ENCODE data around the gene VPS51. TPM values are rescaled to one million over a fixed set of nuclear protein-coding genes. Genes with fewer than 3 reads are reported as not detected.
"Not testable (repeated sequence)": the region's sequence is repeated elsewhere in the genome, so short reads cannot be mapped to it uniquely, and the experiment has no call there.

VPS51 gene
- total RNA-seq, 2 experiments from 2014 or later: 103 TPM

DNA sequence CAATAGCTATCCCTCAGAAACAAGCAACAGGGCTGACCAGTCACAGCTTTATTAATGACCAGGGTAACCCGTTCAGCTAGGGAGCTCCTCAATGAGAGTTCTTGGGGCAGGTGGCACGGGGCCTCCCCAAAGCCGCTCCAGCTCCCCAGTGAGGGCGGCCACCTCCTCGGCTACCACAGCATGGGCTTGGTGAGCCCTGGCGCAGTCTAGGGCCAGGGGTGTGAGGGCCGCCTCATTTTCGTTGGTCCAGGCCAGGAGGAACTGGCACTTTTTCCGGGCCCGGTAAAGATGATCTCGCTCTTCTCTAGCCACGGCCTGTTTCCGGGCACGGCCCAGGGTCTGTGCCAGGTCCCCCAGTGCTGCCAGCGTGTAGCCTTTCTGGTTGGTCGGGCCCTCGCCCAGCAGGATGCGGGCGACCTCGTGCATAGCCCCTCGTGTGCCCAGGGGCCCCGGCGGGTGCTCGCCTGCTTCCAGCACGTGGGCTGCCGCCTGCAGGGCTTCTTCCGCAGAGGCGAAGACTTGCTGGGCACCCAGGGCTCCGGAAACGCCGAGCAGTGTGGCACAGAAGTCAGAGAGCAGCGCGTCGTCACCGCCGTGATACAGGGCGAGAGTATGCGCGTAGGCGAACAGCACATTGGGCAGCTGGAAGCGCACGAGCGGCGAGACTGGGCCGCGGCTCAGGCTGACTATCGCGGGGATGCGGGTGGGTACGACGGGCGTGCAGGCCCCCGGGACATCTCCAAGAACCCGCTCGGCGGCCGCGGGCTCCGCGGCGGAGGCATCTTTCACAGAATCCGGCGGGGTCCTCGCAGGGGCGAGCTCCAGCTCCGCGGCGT lies 20.6 kb downstream of the VPS51 start:
- Mint-ChIP-seq H3K36me3 (ENCODE audit: low read depth) (peaks cover 54% of the 10 kb centered on the region), H3K4me1 (ENCODE audit: low read depth) (peaks cover 59% of the 10 kb centered on the region), H3K9me3 (no peaks in the 10 kb centered on the region), H3K27me3 (no peaks in the 10 kb centered on the region), H3K4me3 (peak overlapping the region; percentile 87), H3K27ac (peak overlapping the region; percentile 95)
- DNase-seq (peak; percentile 82), ATAC-seq (peak; percentile 21)
- ChIA-PET CTCF (interaction anchor here (0.7 to 3.4 kb wide), 14 partner anchors 9 to 213 kb away, joined by 3 to 18 read pairs (median 4); partner anchors contain the start of genes ARL2, CAPN1, CDC42EP2 and CDCA5), POLR2A (interaction anchor here (0.6 to 16.2 kb wide), 20 partner anchors 9 to 338 kb away, joined by 3 to 294 read pairs (median 4); partner anchors contain the start of genes ARL2, BATF2, CDCA5 and SF1)
- TF ChIP-seq, protein P1, sequence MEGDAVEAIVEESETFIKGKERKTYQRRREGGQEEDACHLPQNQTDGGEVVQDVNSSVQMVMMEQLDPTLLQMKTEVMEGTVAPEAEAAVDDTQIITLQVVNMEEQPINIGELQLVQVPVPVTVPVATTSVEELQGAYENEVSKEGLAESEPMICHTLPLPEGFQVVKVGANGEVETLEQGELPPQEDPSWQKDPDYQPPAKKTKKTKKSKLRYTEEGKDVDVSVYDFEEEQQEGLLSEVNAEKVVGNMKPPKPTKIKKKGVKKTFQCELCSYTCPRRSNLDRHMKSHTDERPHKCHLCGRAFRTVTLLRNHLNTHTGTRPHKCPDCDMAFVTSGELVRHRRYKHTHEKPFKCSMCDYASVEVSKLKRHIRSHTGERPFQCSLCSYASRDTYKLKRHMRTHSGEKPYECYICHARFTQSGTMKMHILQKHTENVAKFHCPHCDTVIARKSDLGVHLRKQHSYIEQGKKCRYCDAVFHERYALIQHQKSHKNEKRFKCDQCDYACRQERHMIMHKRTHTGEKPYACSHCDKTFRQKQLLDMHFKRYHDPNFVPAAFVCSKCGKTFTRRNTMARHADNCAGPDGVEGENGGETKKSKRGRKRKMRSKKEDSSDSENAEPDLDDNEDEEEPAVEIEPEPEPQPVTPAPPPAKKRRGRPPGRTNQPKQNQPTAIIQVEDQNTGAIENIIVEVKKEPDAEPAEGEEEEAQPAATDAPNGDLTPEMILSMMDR (IDR thresholded peaks at IDR 0.05): no peak
- intact Hi-C loops (cut with micrococcal nuclease): loop anchor here (10.0 kb wide), 1 partner anchor 102 kb away; the partner anchor contains the start of gene ARL2

DNA sequence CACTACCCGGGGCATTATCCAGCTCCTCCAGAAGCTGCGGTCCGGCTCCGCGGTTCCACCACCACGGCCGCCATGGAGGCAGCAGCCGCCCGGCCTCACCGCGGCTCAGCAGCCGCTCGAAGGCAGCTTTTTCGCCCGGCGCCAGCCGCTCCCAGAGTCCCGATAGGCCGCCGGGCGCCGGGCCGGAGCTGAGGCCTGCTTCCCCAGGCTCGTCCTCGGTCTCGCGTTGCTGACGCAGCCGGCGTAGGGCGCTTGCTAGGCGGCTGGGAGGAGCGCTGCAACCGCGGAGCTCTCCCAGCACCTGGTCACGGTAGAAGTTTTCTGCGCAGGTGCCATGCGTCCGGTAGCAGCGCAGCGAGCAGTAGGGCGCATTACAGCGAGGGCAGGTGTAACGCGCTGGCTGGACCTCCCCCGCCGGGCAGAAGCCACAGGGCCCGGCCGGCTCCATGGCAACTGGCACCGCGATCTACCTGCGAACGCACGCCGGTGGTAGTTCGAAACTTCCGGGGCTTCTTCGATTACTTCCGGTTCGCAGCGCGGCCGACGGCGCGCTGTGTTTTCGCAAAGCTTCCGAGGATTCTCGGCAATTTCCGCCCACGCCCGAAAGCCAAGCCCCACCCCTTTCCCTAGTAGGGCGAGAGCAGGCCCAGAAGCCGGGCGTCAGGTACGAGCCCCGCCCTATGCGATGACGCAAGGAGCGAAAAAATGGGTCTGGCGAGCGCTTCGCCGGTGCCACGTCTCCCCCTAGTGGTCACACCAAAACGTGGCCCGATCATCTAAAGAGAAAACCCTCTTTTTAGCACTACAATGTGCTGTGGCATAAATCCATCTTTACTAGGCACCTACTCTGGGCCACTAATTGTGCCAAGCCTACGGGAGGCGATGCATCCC lies 21.4 kb downstream of the VPS51 start, which contains the start of gene ZNHIT2:
Gene ZNHIT2, minus strand, starts transcription at position 496 of the 891 bp plus-strand sequence. Its CDS starts 48 bp downstream, at position 448.
- H3K4me1 Mint-ChIP-seq (ENCODE audit: low read depth): peaks cover 53% of the 10 kb centered on the region
- peak within 1 kb of the TSS; percentile 87 for H3K4me3 Mint-ChIP-seq
- TF ChIP-seq, protein P1 (IDR thresholded peaks at IDR 0.05): peak; percentile 79
- H3K36me3 Mint-ChIP-seq (ENCODE audit: low read depth): peaks cover 61% of the 10 kb centered on the region
- ChIA-PET CTCF (interaction anchor here (0.6 to 3.4 kb wide), 22 partner anchors 8 to 269 kb away, joined by 3 to 18 read pairs (median 4); partner anchors contain the start of genes ARL2, CAPN1, CDC42EP2 and CDCA5), POLR2A (interaction anchor here (0.8 to 16.2 kb wide), 22 partner anchors 9 to 304 kb away, joined by 3 to 294 read pairs (median 5); partner anchors contain the start of genes ARL2, BATF2, CDCA5 and POLA2)
- DNase-seq (peak; percentile 100), ATAC-seq (peak; percentile 75)
- no peaks in the 10 kb centered on the region for H3K27me3 Mint-ChIP-seq
- no peaks in the 10 kb centered on the region for H3K9me3 Mint-ChIP-seq
- peak within 1 kb of the TSS; percentile 95 for H3K27ac Mint-ChIP-seq
- intact Hi-C loops (cut with micrococcal nuclease): loop anchor here (10.0 kb wide), 1 partner anchor 103 kb away; the partner anchor contains the start of gene ARL2

DNA sequence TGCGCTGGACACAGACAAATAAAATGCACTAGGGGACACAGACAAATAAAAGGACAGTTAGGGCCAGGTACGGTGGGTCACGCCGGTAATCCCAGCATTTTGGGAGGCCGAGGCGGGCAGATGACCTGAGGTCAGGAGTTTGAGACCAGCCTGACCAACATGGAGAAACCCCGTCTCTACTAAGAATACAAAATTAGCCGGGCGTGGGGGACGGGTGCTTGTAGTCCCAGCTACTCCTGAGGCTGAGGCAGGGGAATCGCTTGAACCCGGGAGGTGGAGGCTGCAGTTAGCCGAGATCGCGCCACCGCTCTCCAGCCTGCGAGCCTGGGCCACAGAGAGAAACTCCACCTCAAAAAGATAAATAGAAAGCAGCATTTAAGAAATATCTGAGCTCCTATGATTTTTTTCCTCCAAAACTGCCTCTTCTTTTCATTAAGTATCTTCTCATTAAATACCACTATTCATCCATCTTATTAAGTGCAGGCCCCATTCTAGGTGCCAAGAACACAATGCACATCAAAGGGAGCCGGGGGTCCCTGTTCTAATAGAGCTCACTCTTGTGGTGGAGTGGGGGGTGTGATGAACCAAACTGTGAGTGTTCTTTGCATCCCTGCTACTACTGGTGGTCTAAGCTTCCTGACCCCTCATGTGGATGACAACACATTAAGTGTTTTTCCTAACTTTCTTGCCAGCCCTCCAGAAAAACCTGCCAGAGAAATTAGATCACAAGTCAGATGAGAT lies 22.3 kb downstream of the VPS51 start:
- POLR2A ChIA-PET: interaction anchor here (0.7 to 16.2 kb wide), 18 partner anchors 9 to 381 kb away, joined by 3 to 294 read pairs (median 5); partner anchors contain the start of genes ARL2, BATF2, CDCA5 and MALAT1
- CTCF ChIA-PET: interaction anchor here (1.0 to 3.4 kb wide), 12 partner anchors 9 to 274 kb away, joined by 3 to 18 read pairs (median 4); partner anchors contain the start of genes ARL2, CDC42BPG and SYVN1
- Mint-ChIP-seq H3K4me3 (peak overlapping the region; percentile 87), H3K27me3 (no peaks in the 10 kb centered on the region), H3K9me3 (no peaks in the 10 kb centered on the region), H3K4me1 (ENCODE audit: low read depth) (peaks cover 54% of the 10 kb centered on the region), H3K36me3 (ENCODE audit: low read depth) (peaks cover 62% of the 10 kb centered on the region), H3K27ac (peak overlapping the region; percentile 88)
- TF ChIP-seq, protein P1 (IDR thresholded peaks at IDR 0.05): peak; percentile 36
- DNase-seq (no peak), ATAC-seq (no peak)
- intact Hi-C loops (cut with micrococcal nuclease): loop anchor here (10.0 kb wide), 1 partner anchor 103 kb away; the partner anchor contains the start of gene ARL2

DNA sequence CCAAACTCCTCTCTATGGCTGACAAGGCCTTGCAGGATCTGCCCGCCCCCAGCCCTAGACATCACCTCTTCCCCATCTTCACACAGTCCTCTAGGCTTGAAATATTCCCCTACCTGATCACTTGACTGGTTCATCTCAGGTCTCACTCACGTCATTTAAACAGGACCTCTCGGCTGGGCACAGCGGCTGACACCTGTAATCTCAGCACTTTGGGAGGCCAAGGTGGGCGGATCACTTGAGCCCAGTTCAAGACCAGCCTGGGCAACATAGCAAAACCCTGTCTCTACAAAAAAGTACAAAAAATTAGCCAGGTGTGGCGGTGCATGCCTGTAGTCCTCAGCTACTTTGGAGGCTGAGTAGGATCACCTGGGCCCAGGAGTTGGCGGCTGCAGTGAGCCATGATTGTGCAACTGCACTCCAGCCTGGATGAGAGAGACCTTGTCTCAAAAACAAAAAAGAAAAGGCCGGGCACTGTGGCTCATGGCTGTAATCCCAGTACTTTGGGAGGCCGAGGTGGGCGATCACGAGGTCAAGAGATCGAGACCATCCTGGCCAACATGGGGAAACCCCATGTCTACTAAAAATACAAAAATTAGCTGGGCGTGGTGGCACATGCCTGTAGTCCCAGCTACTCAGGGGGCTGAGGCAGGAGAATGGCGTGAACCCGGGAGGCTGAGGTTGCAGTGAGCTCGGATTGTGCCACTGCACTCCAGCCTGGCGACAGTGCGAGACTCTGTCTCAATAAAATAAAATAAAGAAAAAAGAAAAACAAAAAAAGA lies 23.1 kb downstream of the VPS51 start:
- H3K36me3 Mint-ChIP-seq (ENCODE audit: low read depth): peaks cover 62% of the 10 kb centered on the region
- DNase-seq, H3K9me3 Mint-ChIP-seq, H3K27me3 Mint-ChIP-seq, ATAC-seq: not testable (repeated sequence)
- peaks cover 54% of the 10 kb centered on the region for H3K4me1 Mint-ChIP-seq (ENCODE audit: low read depth)
- ChIA-PET POLR2A (interaction anchor here (0.7 to 16.2 kb wide), 9 partner anchors 9 to 380 kb away, joined by 3 to 294 read pairs (median 6); partner anchors contain the start of genes MALAT1, SYVN1 and VPS51), CTCF (interaction anchor here (1.0 to 3.4 kb wide), 6 partner anchors 10 to 275 kb away, joined by 3 to 18 read pairs (median 4); partner anchors contain the start of genes ARL2, CDC42BPG and SYVN1)
- peak overlapping the region; percentile 99 for H3K27ac Mint-ChIP-seq
- H3K4me3 Mint-ChIP-seq: peak overlapping the region; percentile 36
- intact Hi-C loops (cut with micrococcal nuclease): loop anchor here (10.0 kb wide), 1 partner anchor 104 kb away; the partner anchor contains the start of gene ARL2

Data from activated CD8-positive, alpha-beta T cell treated with anti-CD3 and anti-CD28 coated beads for 36 hours (primary cell).